Measurements from ENCODE around the gene TMEM150C. TPM values are rescaled to one million over a fixed set of nuclear protein-coding genes. Genes with fewer than 3 reads are reported as not detected.

The TMEM150C gene
- total and polyA plus RNA-seq, 2 of the 8 experiments (the other 6 are each of a cell fraction or from before 2014, with no cell fraction given): 1.5 to 1.7 TPM

- H3K4me2 ChIP-seq (ENCODE audit: insufficient read depth in 1 of 2, low read depth in 2 of 2, low read length in 2 of 2): no peak overlapping the region
- H4K91ac ChIP-seq (replicated peaks; ENCODE audit: insufficient read length, low read length): no peak overlapping the region
- H3K27me3 ChIP-seq (replicated peaks in 1 of 4; ENCODE audit: control insufficient read depth in 3 of 4, extremely low read depth in 1 of 4, insufficient read depth in 3 of 4, low read length in 3 of 4): no peaks in the 10 kb centered on the region
- no peaks in the 10 kb centered on the region for H3K36me3 ChIP-seq (ENCODE audit: control insufficient read depth in 2 of 4, insufficient read depth in 4 of 4, low read length in 3 of 4)
- H4K8ac ChIP-seq (ENCODE audit: extremely low read depth, insufficient read depth, low read length): no peak overlapping the region
- H2BK120ac ChIP-seq (replicated peaks; ENCODE audit: low read depth, low read length): no peak overlapping the region
- H3K14ac ChIP-seq (ENCODE audit: insufficient read length): no peak overlapping the region
- no peak for DNase-seq (ENCODE audit: low read depth in 1 of 2, low spot score in 2 of 2)
- 0 out of 7 replicates have a peak, but pooled peaks cover 0 to 2% (median 0%) of the 10 kb centered on the region in 4 experiments for H3K4me1 ChIP-seq (replicated peaks in 1 of 4; ENCODE audit: control insufficient read depth in 3 of 4, insufficient read depth in 4 of 4, low read length in 3 of 4)
- no peaks in the 10 kb centered on the region for H4K20me1 ChIP-seq (replicated peaks in 1 of 2; ENCODE audit: control insufficient read depth in 1 of 2, insufficient read depth in 2 of 2, low read length in 2 of 2)
- no peaks in the 10 kb centered on the region for H3K79me1 ChIP-seq (ENCODE audit: low read depth, low read length)
- ChIA-PET POLR2A (ENCODE audit: partially characterized antibody) (no interaction called here), CTCF (ENCODE audit: partially characterized antibody) (interaction anchor here (0.9 to 1.2 kb wide), 2 partner anchors 14 to 18 kb away, joined by 5 read pairs; no protein-coding TSS in a partner anchor)
- no peaks in the 10 kb centered on the region for H3K9me3 ChIP-seq (ENCODE audit: insufficient read depth in 2 of 2, low read depth in 1 of 2, low read length in 1 of 2)
- H2BK5ac ChIP-seq (ENCODE audit: low read depth, low read length): no peak overlapping the region
- no peak overlapping the region for H3K18ac ChIP-seq (ENCODE audit: extremely low read depth, low read length)
- H3K23me2 ChIP-seq (ENCODE audit: low read depth, low read length): no peaks in the 10 kb centered on the region
- TF ChIP-seq GABPA (IDR thresholded peaks at IDR 0.05; ENCODE audit: borderline replicate concordance, insufficient read depth, low read length) (no peak), MAX (IDR thresholded peaks at IDR 0.05) (no peak), PHF8 (conservative IDR thresholded peaks at IDR 0.05; ENCODE audit: low read depth, low read length) (no peak), SIRT6 (IDR thresholded peaks at IDR 0.05; ENCODE audit: low read length) (no peak), TCF12 (IDR thresholded peaks at IDR 0.05; ENCODE audit: low read depth, low read length) (no peak), SRF (IDR thresholded peaks at IDR 0.05; ENCODE audit: low read depth, low read length) (no peak), TAF7 (optimal IDR thresholded peaks at IDR 0.05; ENCODE audit: borderline replicate concordance, low read depth, low read length) (no peak), EGR1 (IDR thresholded peaks at IDR 0.05; ENCODE audit: borderline replicate concordance, low read depth, low read length) (no peak), MAFK (IDR thresholded peaks at IDR 0.05; ENCODE audit: low read depth, low read length) (no peak)
- no peak overlapping the region for H3K23ac ChIP-seq (ENCODE audit: insufficient read length)
- no peak for FAIRE-seq
- H3K27ac ChIP-seq (ENCODE audit: low read depth, low read length): no peak overlapping the region
- no peaks in the 10 kb centered on the region for H3K79me2 ChIP-seq (ENCODE audit: control insufficient read depth in 1 of 2, insufficient read depth in 2 of 2, low read length in 2 of 2)
- no peak overlapping the region for H2BK15ac ChIP-seq (ENCODE audit: low read length)
- no peak overlapping the region for H3K56ac ChIP-seq (replicated peaks; ENCODE audit: insufficient read length, low read depth, low read length)
- no peak overlapping the region for H2BK12ac ChIP-seq (ENCODE audit: low read depth, low read length)
- no peak overlapping the region for H3K9ac ChIP-seq (replicated peaks in 1 of 4; ENCODE audit: extremely low read depth in 1 of 4, low read depth in 3 of 4, low read length in 3 of 4)
- WGBS, 2 experiments (ENCODE audit: extremely low coverage in 1 of 2, insufficient coverage in 1 of 2, insufficient read length in 1 of 2, insufficient replicate concordance in 2 of 2, low coverage in 1 of 2, low lambda C conversion rate in 2 of 2, missing lambda C conversion rate in 1 of 2): 79% methylated on average over 3 of the region's 3 CpGs; no CpG with 5 or more reads in 1 of the 2 experiments
- no peak overlapping the region for H3K4me3 ChIP-seq (ENCODE audit: extremely low read depth in 1 of 4, insufficient read depth in 2 of 4, low read depth in 3 of 4, low read length in 4 of 4)
- H2BK20ac ChIP-seq (ENCODE audit: low read length): no peak overlapping the region
- no peak overlapping the region for H2AK5ac ChIP-seq (ENCODE audit: low read depth, low read length)
- no peak overlapping the region for H3K4ac ChIP-seq (replicated peaks; ENCODE audit: insufficient read length, low read depth, low read length)
- no peak overlapping the region for H2AFZ ChIP-seq (ENCODE audit: low read length)
- no peak overlapping the region for H4K5ac ChIP-seq (ENCODE audit: insufficient read length, low read depth, low read length)
Observed at GRCh38 chr4:82515705-82516104, 46.1 kb downstream of the TMEM150C start.

Data from H1 (cell line).